ENCODE results near the gene SETD1A.
"Not testable (repeated sequence)": the region's sequence is repeated elsewhere in the genome, so short reads cannot be mapped to it uniquely, and the experiment has no call there.

The SETD1A gene

DNA sequence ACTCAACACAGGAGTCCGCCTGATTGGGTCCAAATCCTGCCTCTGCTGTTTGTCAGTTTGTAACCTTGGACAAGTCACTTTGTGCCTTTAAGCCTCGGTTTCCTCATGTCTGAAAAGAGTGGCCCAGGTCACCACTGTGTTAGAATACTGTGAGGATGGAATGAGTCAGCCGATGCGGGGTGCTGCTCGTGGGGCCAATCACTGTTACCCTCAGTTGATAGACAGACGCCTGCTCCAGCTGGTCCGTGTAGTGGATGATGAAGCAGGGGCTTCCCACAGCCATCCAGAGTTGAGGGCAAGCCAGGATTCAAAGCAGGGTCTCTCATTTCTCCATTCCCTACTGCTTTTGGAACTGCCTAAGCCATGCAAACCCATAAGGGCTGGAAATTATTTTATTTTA, 28.4 kb upstream of the SETD1A start:
- ATAC-seq: no peak
- DNase-seq: no peak

DNA sequence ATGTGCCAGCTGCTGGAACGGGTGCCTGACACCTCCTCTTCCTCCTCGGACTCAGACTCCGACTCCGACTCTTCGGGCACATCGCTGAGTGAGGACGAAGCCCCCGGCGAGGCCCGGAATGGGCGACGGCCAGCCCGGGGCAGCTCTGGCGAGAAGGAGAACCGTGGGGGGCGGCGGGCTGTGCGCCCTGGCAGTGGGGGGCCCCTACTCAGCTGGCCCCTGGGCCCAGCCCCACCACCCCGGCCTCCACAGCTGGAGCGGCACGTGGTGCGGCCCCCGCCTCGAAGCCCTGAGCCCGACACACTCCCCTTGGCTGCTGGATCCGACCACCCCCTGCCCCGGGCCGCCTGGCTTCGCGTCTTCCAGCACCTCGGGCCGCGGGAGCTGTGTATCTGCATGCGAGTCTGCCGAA, 27.4 kb upstream of the SETD1A start:
- ATAC-seq (no peak), DNase-seq (no peak)

DNA sequence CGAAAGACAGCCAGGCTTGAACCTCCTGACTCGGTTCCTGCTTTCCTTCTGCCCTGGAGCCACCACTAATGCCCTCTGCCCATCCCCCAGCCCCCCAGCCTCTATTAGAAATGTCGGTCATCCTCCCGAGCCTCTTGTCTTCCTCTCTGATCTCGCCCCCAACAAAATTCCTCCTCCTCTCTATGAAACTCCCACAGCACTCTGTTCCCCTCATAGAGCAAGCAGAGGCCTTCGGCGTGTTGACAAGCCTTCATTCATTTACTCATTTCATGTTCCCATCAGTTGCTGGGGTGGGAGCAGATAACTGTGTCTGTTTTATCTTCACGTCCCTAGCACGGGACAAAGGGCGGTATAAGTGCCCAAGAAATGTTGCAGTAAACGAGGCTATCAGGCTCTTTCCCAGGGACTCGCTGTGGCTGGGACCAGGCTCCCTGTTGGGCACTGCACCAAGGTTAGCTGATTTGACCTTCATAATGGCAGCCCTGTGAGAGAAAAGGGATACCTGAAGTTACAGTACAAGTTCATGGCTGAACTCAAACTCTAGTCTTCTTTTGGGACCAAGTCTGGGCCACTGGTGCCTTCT, 26.4 kb upstream of the SETD1A start:
- no peak for ATAC-seq
- DNase-seq: no peak

DNA sequence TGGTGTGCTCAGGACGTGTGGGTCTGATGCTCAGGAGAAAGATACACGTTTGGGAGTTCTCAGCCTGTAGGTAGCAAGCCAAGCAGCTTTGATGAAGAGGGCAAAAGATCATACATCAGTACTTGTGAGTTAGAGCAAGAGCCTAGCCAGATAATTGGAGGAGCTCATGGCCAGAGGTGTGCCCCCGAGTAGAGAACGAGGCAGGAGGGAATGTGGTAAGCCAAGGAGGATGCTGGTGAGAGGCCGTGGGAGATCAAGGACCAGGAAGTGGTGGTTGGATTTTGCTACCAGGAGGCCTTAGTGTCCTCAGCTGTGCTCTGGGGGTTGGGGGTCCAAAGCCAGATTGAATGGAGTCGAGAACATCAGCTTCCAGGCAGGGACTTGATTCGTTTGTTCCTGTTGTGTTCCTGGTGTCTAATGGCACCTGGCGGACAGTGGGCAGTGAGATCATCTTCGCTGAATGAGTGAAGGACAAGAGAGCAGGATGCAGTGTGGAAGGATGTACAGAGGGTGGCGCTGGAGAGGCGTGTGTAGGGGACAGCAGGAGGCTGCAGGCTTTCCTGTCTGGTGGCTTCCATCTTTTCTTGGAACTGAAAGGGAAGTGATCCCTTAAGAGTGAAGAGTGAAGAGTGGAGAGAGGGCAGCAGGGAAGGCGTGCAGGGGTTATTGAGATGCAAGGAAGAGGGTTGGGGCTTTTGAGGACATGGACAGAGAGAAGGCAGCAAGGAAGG, 22.6 kb upstream of the SETD1A start:
- peak; percentile 33 for ATAC-seq
- DNase-seq: peak; percentile 50

GRCh38 chr16:30937692-30938091, 19.9 kb upstream of the SETD1A start:
- DNase-seq: no peak
- ATAC-seq: no peak

DNA sequence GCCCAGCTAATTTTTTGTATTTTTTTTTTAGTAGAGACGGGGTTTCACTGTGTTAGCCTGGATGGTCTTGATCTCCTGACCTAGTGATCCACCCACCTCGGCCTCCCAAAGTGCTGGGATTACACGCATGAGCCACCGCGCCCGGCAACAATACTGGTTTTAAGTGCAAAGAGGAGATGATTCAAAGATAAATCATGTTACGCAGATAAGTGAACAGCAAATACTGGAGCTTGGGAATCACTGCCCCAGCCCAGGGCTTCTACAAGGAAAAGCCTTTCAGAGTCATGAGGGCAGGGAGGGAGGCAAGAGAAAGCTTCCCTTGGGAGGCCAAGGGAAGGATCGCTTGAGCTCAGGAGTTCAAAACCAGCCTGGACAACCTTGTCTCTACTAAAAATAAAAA, 18.0 kb upstream of the SETD1A start:
- not testable (repeated sequence) for DNase-seq, ATAC-seq

- ATAC-seq (peak; percentile 91), DNase-seq (peak; percentile 81)
Observed at GRCh38 chr16:30941600-30942425, 15.7 kb upstream of the SETD1A start.

DNA sequence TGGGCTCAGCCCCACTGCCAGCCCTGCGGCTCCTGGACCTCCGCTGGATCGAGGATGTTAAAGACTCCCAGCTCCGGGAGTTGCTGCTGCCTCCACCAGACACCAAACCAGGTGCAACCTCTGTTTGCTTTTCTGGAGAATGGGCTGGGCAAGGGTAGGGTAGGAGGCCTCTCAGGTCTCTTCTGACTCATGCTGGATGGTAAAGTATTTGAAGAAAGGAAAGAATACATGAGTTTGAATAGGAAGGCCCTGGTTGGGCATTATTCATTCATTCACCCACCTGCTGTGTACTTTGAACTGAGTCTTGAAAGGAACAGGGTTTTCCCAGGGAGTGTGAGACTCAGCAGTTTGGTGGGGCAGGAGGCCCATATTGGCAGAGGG, 15.1 kb upstream of the SETD1A start:
- ATAC-seq (peak; percentile 19), DNase-seq (no peak)

GRCh38 chr16:30944352-30944751, 13.2 kb upstream of the SETD1A start:
- ATAC-seq: no peak
- DNase-seq: no peak

DNA sequence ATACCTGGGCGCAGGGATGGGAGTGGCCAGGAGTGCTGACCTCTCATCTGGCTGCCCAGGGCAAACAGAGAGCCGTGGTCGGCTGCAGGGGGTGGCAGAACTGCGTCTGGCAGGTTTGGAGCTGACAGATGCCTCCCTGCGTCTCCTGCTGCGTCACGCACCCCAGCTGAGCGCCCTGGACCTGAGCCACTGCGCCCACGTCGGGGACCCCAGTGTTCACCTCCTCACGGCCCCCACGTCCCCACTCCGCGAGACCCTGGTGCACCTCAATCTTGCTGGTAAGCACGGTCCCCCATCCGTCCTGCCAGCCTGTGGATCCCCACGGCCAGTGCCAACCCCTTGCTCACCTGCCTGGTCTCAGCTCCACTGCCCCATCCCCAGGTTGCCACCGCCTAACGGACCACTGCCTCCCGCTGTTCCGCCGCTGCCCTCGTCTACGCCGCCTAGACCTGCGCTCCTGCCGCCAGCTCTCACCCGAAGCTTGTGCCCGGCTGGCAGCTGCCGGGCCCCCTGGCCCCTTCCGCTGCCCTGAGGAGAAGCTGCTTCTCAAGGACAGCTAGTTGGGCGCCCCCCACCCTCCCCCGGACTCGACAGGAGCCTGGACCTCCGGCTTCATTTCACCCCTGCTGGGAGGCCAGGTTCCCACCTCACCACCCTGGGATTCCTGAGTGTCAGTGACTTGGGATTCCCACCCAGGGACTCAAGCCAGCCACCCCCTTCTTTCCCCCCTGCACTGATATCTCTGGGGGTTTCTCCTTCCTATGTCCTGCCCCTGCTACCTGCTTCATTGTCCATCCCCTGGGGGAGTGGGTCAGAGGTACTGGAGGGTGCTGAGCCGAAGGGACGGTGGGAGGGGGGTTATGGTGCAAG, 10.6 kb upstream of the SETD1A start:
- no peak for ATAC-seq
- DNase-seq: no peak

DNA sequence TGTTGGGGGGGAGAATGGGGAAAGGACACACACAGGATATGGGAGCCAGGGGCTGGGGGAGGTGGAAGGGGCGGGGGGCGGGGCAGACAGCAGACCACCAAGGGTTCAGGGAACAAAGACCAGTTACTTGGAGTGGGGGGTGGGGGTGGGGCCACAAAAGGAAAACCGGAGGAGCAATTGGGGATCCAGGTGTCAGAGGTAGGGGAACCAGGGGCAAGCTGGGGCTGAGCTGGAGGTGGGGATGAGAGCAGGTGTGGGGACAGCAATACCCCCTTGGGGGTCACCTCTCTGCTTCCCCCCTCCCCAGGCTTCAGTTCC, 10.1 kb upstream of the SETD1A start:
- ATAC-seq: no peak
- DNase-seq: no peak

GRCh38 chr16:30947859-30948666, 9.5 kb upstream of the SETD1A start:
- peak; percentile 2 for ATAC-seq
- no peak for DNase-seq

DNA sequence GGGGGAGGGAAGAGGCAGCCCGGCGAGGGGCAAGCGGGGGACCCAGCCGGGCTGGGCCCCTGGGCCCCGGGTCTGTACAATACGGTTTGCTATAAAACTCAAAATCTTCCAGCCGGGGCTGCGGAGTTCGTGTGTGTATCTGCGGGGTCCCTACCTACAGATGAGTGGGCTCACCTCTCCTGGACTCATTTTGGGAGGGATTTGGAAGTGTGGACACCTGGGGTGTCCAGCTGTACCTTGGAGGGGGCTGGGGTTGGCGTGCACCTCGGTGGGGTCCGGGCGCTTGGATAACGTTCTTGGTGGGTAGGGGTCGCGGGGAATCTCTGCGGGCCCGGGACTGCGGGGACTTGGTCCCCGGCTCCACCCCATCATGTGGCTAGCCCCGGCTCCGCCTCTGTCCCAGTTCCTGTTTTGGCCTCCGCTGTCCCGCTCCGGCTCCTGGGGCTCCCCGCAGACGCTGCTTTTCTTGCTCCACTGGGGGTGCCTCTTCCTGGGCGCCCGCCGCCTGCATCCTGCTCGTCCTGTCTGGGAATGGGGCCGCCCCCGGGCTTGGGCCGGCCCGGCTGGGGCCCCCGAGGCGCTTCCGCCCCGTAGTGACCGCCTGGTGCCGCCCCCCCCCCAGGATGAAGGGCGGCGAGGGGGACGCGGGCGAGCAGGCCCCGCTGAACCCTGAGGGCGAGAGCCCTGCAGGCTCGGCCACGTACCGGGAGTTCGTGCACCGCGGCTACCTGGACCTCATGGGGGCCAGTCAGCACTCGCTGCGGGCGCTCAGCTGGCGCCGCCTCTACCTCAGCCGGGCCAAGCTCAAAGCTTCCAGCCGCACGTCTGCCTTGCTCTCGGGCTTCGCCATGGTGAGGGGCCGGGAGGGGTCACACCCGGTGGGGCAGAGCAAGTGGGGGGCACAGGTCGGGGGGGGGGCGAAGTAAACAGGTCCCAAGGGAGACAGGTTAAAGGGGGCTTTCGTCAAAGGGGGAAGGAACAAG, 8.6 kb upstream of the SETD1A start, which contains the start of gene ORAI3:
Gene ORAI3 (plus strand): TSS at position 402 of the 983 bp plus-strand sequence. CDS start 222 bp downstream, at position 624.
- ATAC-seq: peak; percentile 30
- DNase-seq: peak; percentile 64

DNA sequence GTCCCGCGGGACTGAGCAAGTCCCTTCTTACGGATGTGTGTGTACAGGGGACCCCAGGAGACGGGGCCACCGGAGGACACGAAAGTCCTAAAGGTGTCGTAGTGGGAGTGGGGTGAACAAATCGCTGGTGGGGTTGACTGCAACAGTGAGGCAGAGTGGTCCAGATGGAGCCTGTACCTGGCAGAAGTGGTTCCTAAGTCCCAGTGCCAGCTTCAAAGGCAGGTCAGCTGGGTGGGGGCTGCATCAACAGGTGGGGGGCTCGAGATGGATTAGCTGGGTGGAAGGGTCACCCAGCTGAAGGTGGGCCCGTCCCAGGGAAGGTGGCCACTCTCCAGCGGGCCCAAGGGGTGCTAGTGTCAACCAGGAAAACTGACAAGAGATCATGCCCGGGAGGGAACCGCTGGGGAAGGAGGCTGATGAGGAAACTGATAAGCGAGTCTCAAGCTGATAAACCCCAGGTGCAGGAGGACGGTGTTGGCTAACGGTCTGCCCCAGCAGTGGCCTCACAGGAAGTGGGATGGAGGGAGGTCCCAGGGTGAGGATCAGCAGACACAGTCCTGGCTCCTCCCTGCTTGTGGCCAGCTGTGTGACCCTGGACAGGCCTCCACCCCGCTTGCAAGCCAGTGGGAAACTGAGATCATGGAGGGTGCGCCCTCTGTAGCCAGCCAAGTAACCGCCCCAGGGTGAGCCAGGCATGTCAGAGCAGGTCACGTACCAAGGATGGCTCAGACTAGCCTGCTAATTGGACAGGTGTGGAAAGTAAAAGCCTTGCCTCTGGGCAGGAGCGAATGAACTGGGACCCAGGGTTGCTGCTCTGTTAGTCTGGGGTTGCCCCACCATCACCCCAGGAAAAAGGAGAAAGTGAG, 7.7 kb upstream of the SETD1A start:
- ATAC-seq: peak; percentile 61
- DNase-seq: peak; percentile 65

GRCh38 chr16:30950516-30951065, 7.0 kb upstream of the SETD1A start:
- no peak for ATAC-seq
- no peak for DNase-seq

GRCh38 chr16:30951193-30951592, 6.4 kb upstream of the SETD1A start:
- ATAC-seq (no peak), DNase-seq (no peak)

GRCh38 chr16:30951750-30952149, 5.8 kb upstream of the SETD1A start:
- DNase-seq (no peak), ATAC-seq (no peak)

- DNase-seq (no peak), ATAC-seq (no peak)
Observed at GRCh38 chr16:30953111-30953510, 4.4 kb upstream of the SETD1A start.
